GM12878 (cell line): ENCODE data around the gene TANC1. TPM values are rescaled to one million over a fixed set of nuclear protein-coding genes. Genes with fewer than 3 reads are reported as not detected.

Experiments used
- ATAC-seq: fragments of 200-7000 bp; cut with Tn5 transposase; 3 replicates; pipeline ENCODE4 v1.9.1; 2020; ENCODE audit warnings: mild to moderate bottlenecking, moderate library complexity
- BruUV-seq: library from RNA; stranded (reverse); fragments of 400-500 nt; replicated peaks from 2 replicates; lab custom pipeline; 2021; lab: Mats Ljungman, UMichigan
- CTCF ChIA-PET: fragments of 300-600 bp; sonication (Branson Sonifier 250); formaldehyde crosslinking; extraction: SDS; loops from one replicate; lab custom pipeline; 2021; ENCODE audit warnings: inconsistent platforms; lab: Yijun Ruan, JAX
- POLR2A ChIA-PET: fragments of 350-600 bp; formaldehyde crosslinking; extraction: SDS; loops from one replicate; lab custom pipeline; 2021; ENCODE audit warnings: inconsistent platforms; lab: Charles Lee
- RAD21 ChIA-PET: fragments of 300-600 bp; sonication (Branson Sonifier 250); formaldehyde crosslinking; loops from one replicate; lab custom pipeline; 2023; ENCODE audit warnings: antibody characterized with exemption; ENCODE audit not compliant: unreplicated experiment; lab: Charles Lee
- SMC1A ChIA-PET: fragments of 300-600 bp; sonication (Branson Sonifier 250); formaldehyde crosslinking; loops from one replicate; lab custom pipeline; 2023; ENCODE audit not compliant: unreplicated experiment, uncharacterized antibody; lab: Charles Lee
- DNase-seq: peaks from one replicate; pipeline ENCODE4 v3.0.0-alpha.2; 2011; ENCODE audit warnings: low read depth, low spot score
- FAIRE-seq: peaks from 3 replicates; lab custom pipeline; 2011; peaks lifted over from hg19 to GRCh38; lab: Jason Lieb, UNC
- H2AFZ ChIP-seq: 2 replicates; pipeline ENCODE4 v1.6.0; 2011; ENCODE audit warnings: low read depth, low read length, control low read depth; ENCODE audit not compliant: control insufficient read depth
- H3K27ac ChIP-seq: 2 replicates; pipeline ENCODE4 v1.5.1; 2011; ENCODE audit warnings: control low read depth; ENCODE audit not compliant: control insufficient read depth, insufficient read depth
- H3K27me3 ChIP-seq, 2 experiments: replicated peaks in 1 of 2; 2 replicates each; pipeline versions ENCODE4 v1.6.0 to v1.6.1; 2011; ENCODE audit warnings: low read length in 1 of 2; ENCODE audit not compliant: control insufficient read depth in 2 of 2, insufficient read depth in 2 of 2
- H3K36me3 ChIP-seq, 2 experiments: 2 replicates each; pipeline ENCODE4 v1.5.1; 2011; ENCODE audit warnings: low read length in 1 of 2; ENCODE audit not compliant: control insufficient read depth in 2 of 2, insufficient read depth in 2 of 2
- H3K4me1 ChIP-seq: 2 replicates; pipeline ENCODE4 v1.6.1; 2011; ENCODE audit warnings: mild to moderate bottlenecking, low read length, moderate library complexity, mixed read lengths; ENCODE audit not compliant: control insufficient read depth, insufficient read depth
- H3K4me2 ChIP-seq: 2 replicates; pipeline ENCODE4 v1.6.0; 2011; ENCODE audit warnings: control low read depth; ENCODE audit not compliant: control insufficient read depth, insufficient read depth
- H3K4me3 ChIP-seq: fragments of 200-600 bp; sonication (generic); 2 replicates; pipeline ENCODE4 v1.5.1; 2016
- H3K79me2 ChIP-seq: 2 replicates; pipeline ENCODE4 v1.6.0; 2011; ENCODE audit warnings: low read length; ENCODE audit not compliant: control insufficient read depth, insufficient read depth
- H3K9ac ChIP-seq: 2 replicates; pipeline ENCODE4 v1.8.0; 2011; ENCODE audit warnings: low read length, control low read depth, mixed read lengths; ENCODE audit not compliant: control insufficient read depth, insufficient read depth
- H3K9me3 ChIP-seq: replicated peaks from 3 replicates; pipeline ENCODE4 v1.5.1; 2011; ENCODE audit warnings: mild to moderate bottlenecking, low read length; ENCODE audit not compliant: control insufficient read depth, insufficient read depth
- H4K20me1 ChIP-seq: 2 replicates; pipeline ENCODE4 v1.6.0; 2011; ENCODE audit not compliant: control insufficient read depth, insufficient read depth
- BRCA1 ChIP-seq: IDR thresholded peaks from 2 replicates; pipeline ENCODE4 v1.6.1; 2011; ENCODE audit warnings: low read depth, low read length, improper control_type of control experiment
- CHD4 ChIP-seq: fragments of 200-600 bp; sonication (generic); IDR thresholded peaks from 2 replicates; pipeline ENCODE4 v1.6.1; 2016; ENCODE audit warnings: mild to moderate bottlenecking
- NFYB ChIP-seq: IDR thresholded peaks from 2 replicates; pipeline ENCODE4 v1.6.1; 2011; ENCODE audit warnings: low read depth, mild to moderate bottlenecking, low read length, improper control_type of control experiment, moderate library complexity; ENCODE audit not compliant: insufficient read depth
- RB1 ChIP-seq: fragments of 450-650 bp; formaldehyde crosslinking; IDR thresholded peaks from 2 replicates; pipeline ENCODE4 v1.6.1; 2017; ENCODE audit warnings: mild to moderate bottlenecking, borderline replicate concordance
- RCOR1 ChIP-seq: conservative IDR thresholded peaks from 2 replicates; pipeline ENCODE4 v1.6.1; 2012; ENCODE audit warnings: low read depth, low read length, improper control_type of control experiment
- SREBF1 ChIP-seq: IDR thresholded peaks from 2 replicates; pipeline ENCODE4 v1.6.1; 2012; ENCODE audit warnings: mild to moderate bottlenecking, low read length
- SUZ12 ChIP-seq: fragments of 200-600 bp; sonication (generic); IDR thresholded peaks from one replicate; pipeline ENCODE4 v1.6.1; 2018; ENCODE audit warnings: antibody characterized with exemption, mild to moderate bottlenecking; ENCODE audit not compliant: unreplicated experiment
- ZBTB33 ChIP-seq: fragments of 450-650 bp; IDR thresholded peaks from 2 replicates; pipeline ENCODE4 v1.6.1; 2017; ENCODE audit warnings: mild to moderate bottlenecking
- WGBS: methylation state at CpG from one replicate; pipeline ENCODE4 v1.1.6; 2016; ENCODE audit warnings: low lambda C conversion rate; ENCODE audit not compliant: insufficient replicate concordance, insufficient coverage; ENCODE audit errors: missing lambda C conversion rate; 5-methylcytosine and 5-hydroxymethylcytosine counted together
- in situ Hi-C: fragments of 300-500 bp; cut with MboI; formaldehyde crosslinking; loops from 9 replicates; pipeline ENCODE4 v1.14.3; 2018; ENCODE audit warnings: mixed read lengths
- intact Hi-C: fragments of 100-400 bp; cut with micrococcal nuclease; formaldehyde crosslinking; loops from one replicate; pipeline ENCODE4 v1.14.2; 2022; ENCODE audit not compliant: unreplicated experiment
- polyA plus RNA-seq, 11 experiments: library from polyadenylated mRNA; depleted of rRNA in 4 of 11; unstranded in 6 of 11; stranded (reverse) in 5 of 11; fragments of >200 nt; fragmentation: Nextera tagmentation in 4 of 11; fragmentation: Illumina TruSeq in 1 of 11; extraction: Ambion mirVana in 4 of 11; extraction: Trizol in 1 of 11; gene quantifications; 1 replicate in 1 of 11; 2 replicates in 10 of 11; pipeline versions ENCODE4 v1.2.1 to v1.2.3, GENCODE V29; 2011 to 2016; ENCODE audit warnings: inconsistent platforms in 2 of 11, missing spikeins in 2 of 11, low read depth in 1 of 11
- total RNA-seq, 4 experiments: library from RNA; depleted of rRNA in 3 of 4; stranded (reverse); fragments of >200 nt in 3 of 4; fragmentation: Illumina TruSeq in 1 of 4; extraction: Trizol in 1 of 4; gene quantifications; 2 replicates each; pipeline versions ENCODE4 v1.2.1 to v1.2.3, GENCODE V29; 2013 to 2021

TANC1 gene
- total and polyA plus RNA-seq, 10 of the 15 experiments (the other 5 are each of a cell fraction or from before 2014, with no cell fraction given), result 0.05 to 5.0 (median 0.34) TPM

- Histone ChIP-seq H2AFZ (no peak overlapping the region), H3K79me2 (no peaks in the 10 kb centered on the region), H3K4me1 (no peaks in the 10 kb centered on the region), H4K20me1 (no peaks in the 10 kb centered on the region), H3K36me3 (no peaks in the 10 kb centered on the region), H3K9ac (no peak overlapping the region), H3K27me3 (no peaks in the 10 kb centered on the region; a peak in 1 of 4 replicates)
- ChIA-PET RAD21 (no interaction called here), SMC1A (no interaction called here), POLR2A (no interaction called here), CTCF (no interaction called here)
- FAIRE-seq, result no peak
- no peak for ATAC-seq
- in situ Hi-C loops, result no loop called here
- intact Hi-C loops, result no loop called here
- 39% methylated on average over 7 of the region's 7 CpGs for WGBS
- TF ChIP-seq ZBTB33, result no peak
- no peak for TF ChIP-seq RB1
- TF ChIP-seq RCOR1, result no peak
- TF ChIP-seq CHD4, result no peak
- TF ChIP-seq NFYB, result no peak
- TF ChIP-seq SUZ12, result no peak
- no peak for TF ChIP-seq SREBF1
- no peak for TF ChIP-seq BRCA1
- TF ChIP-seq, all 136 proteins: peak for 0
- no peaks in the 10 kb centered on the region; the same call in 2 of the 3 replicates for H3K9me3 ChIP-seq
- no peak overlapping the region for H3K4me3 ChIP-seq
- no peak for DNase-seq
- BruUV-seq, result no TSS peak
- H3K27ac ChIP-seq, result no peak overlapping the region
- no peak overlapping the region for H3K4me2 ChIP-seq
Measured at GRCh38 chr2:159002462-159003111, 34.1 kb downstream of the TANC1 start.
